ENCODE data around the gene RASA3.

RASA3 gene

GRCh38 chr13:114046431-114046975 lies 85.9 kb downstream of the RASA3 start:
- DNase-seq, result no peak

DNA sequence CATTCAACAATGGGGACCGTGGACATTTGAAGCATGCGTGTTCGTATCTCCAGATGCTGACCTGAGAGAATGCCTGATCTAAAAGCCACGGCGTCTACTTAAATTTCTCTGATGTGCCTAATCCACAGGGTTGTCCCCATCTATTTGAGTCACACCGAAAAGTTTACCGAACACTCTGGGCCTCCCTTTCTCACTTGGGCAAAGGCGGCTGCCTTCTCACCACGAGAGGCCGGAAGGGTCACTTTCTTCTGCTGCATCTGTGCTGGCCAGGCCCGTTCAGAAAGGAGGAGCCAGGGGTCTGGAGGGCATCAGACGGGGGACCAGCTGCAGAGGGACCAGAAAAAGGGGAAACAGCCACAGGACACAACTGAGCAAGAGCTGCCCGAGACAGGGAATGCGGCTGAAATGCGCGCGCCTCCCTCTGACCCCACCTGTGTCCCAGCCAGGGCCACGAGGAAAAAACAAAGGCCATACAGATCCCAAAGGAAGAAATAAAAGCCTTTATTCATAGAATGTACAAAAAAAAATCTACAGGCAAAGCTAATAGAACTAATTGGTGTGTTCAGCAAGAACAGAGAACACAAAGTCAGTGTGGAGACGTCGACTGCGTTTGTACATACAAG lies 87.2 kb downstream of the RASA3 start:
- no peak for DNase-seq

GRCh38 chr13:114044486-114044885 lies 87.9 kb downstream of the RASA3 start:
- DNase-seq, result peak; percentile 20

GRCh38 chr13:114043421-114044053 lies 88.9 kb downstream of the RASA3 start:
- DNase-seq, result peak; percentile 69

GRCh38 chr13:114042066-114042815 lies 90.2 kb downstream of the RASA3 start:
- no peak for DNase-seq

DNA sequence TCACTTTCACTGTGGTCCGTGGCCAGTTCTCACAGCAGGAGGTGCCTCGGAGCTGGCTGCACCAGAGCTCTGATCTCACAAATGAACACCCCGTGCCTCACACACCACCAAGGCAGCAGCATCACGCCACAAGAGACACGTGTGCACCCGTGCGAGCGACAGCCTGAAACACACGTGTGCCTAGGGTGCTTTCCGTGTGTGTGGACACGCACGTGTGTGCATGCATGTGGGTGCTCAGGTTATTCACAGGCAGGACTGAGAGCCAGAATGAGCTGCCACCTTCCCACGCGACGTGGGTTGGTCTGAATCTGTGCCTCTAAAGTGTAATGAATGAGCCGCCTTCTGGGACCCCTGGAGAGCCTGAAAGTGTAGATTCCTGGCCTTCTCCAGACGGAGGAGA lies 90.9 kb downstream of the RASA3 start:
- no peak for DNase-seq

DNA sequence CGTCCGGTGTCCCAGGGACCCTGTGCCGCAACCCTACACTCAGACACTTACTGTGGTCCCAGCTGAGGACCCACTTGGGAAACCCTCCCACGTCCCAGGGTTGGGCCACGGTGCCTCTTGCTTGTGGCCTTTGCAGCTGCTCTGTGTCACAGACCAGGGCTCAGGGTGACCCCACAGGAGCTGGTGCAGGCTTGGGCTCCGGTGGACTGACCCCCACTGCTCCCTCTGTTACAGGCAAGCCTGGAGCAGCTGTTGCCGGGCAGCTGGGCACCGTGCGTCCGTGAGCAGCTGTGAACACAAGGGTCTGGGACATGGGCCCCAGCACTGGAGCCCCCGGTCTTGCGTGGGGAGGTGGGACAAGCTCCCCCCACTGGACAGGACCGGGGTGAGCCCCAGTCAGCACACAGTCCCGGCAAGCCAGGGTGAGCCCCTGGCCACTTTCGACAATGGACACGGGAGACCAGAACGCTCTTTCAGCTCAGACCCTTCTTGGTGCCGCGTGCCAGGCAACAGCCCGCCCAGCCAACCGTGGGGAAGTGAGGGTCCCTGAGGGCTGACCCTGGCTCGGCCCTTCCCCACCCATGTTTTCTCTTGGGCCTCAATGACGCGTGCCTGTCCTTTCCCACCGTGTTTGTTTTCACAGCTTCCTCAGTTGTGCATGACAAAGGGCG lies 92.8 kb downstream of the RASA3 start:
- DNase-seq, result no peak

DNA sequence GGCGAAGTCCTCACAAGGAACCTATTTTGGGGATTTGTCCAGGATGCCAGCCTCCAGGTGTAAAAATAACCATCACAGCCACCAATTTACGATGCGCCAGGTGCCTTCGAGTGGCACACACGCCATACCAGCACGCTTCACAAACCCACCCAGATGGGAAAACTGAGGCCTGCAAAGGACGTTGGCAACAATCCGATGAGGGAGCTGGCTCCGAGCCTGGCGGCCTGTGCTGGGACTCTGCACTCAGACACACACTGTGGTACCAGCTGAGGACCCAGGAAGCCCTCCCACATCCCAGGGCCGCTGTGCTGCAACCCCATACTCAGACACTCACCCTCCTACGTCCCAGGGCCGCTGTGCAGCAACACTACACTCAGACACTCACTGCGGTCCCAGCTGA lies 93.5 kb downstream of the RASA3 start:
- DNase-seq, result no peak

- DNase-seq, result no peak
Measured at GRCh38 chr13:114038211-114038613, 94.2 kb downstream of the RASA3 start.

GRCh38 chr13:114037674-114038073 lies 94.7 kb downstream of the RASA3 start:
- no peak for DNase-seq

DNA sequence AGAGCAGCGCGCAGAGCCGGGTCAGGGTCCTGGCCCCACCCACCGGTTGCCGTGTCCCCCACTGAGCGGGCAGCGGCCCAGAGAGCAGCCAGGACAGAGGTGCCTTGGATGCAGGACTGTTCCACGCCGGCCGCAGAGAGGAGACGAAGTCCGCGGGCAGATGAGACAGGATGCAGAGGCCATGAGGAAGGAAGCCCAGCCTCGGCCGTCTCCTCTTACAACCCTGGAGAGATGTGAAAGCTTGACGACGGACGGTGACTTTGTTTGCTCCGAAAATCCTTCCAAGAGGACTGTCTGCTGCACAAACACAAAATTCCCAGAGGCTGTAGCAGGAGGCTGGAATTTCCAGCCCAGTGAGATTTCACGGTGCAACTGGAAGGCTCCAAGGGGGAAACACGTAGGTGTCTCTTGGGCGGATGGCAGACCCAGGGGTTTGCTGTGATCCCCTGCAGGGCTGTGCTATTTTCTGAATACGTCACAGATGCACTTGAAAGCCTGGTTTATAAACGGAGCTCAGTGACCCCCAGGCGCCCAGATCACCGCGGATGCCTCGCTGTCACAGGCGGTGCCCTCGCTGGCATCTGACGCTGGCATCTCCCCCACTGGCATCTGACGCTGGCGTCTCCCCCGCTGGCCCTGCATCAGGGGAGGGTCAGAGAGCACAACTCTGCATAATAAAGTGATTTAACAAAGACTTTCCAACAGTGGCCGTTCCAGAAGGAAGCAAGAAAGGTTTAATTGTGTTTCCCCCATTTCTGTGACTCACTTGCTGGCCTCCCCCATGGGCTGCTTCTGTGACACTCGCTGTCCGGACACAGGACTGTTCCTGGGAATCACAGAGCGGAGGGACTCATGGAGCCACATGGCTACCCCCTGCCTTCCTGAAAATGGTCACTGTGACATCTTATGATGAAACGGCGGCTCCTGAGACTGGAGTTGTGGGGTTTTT lies 96.6 kb downstream of the RASA3 start:
- DNase-seq, result peak; percentile 73

- DNase-seq, result no peak
Measured at GRCh38 chr13:114035186-114035582, 97.2 kb downstream of the RASA3 start.

DNA sequence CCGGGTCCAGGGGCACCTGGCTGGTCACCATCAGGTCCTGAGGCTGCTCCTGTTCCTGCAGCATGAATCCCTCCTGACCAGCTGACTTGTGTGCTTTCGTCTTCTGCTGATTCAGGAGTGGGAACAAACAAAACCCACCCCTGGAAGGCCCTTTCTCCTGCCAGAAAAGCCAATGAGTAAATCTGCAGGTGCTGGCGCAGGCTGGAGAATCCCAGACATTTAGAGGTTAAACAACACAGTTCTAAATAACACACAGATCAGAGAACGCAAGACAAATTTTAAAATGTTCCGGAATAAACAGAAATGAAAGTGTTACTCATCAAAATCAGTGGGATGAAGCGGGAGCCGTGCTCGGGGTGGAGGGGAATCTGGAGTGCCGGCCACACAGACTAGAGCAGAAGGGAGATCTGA lies 97.9 kb downstream of the RASA3 start:
- peak; percentile 31 for DNase-seq

- no peak for DNase-seq
Measured at GRCh38 chr13:114033541-114034315, 98.7 kb downstream of the RASA3 start.

DNA sequence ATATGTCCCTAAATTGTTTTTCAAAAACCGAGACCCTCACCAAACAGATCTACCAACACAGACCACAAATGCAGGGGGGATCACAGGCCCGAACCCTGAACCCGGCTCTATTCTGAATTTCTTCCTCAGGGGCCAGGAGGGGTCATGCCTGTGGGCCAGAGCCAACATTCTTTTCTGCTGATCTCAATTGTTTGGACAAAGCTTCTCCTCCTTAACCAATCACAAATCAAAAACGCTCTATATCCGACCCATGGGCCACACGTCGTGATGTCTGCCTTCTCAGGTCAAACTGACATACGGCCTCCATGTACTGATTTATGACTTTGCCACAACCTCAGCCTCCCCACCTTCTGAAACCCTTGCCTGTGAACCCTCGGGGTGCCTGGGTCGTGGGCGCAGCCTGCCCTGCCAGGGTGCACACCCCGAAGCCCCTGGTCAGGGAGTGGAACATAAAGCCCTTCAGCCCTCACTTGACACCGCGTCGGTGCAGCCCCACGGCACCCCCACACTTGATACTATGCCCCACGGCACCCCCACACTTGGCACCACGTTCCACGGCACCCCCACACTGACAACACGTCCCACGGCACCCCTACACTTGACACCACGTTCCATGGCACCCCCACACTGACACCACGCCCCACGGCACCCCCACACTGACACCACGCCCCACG lies 100.2 kb downstream of the RASA3 start:
- DNase-seq, result no peak

- no peak for DNase-seq
Measured at GRCh38 chr13:114031631-114032030, 100.8 kb downstream of the RASA3 start.

- DNase-seq, result no peak
Measured at GRCh38 chr13:114030666-114031610, 101.5 kb downstream of the RASA3 start.

- DNase-seq, result no peak
Measured at GRCh38 chr13:114029866-114030625, 102.4 kb downstream of the RASA3 start.

DNA sequence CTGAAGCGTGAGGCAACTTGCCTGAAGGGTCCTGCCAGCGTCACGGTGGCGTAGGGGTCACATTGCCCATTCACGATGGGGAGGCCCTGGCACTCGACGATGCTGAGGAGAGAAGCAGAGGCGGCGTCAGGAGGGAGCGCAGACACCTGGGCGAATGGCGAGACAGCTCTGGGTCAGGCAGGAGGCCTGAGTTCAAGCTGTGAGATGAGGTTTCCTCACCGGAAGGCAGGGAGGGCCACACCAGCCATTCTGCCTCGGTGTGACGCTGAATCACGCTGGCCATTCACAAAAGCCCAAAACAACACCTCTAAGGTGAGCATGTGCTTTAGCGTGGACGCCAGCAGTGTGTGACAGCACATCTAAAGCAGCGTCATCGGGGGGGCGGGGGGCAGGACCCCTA lies 104.6 kb downstream of the RASA3 start:
- no peak for DNase-seq
